Left renal pelvis (tissue), 4 donors: ENCODE data around the gene CAPZA1. TPM values are rescaled to one million over a fixed set of nuclear protein-coding genes. Genes with fewer than 3 reads are reported as not detected.

Source experiments
- DNase-seq, 4 donors: peaks; one replicate each; pipeline ENCODE4 v3.0.0-alpha.2; 2013; ENCODE audit warnings: low read depth in 4 of 4, low spot score in 3 of 4
- polyA plus RNA-seq, 4 donors: library from polyadenylated mRNA; unstranded; fragments of 120-200 nt; gene quantifications; one replicate each; pipeline ENCODE4 v1.2.1, GENCODE V29; 2013; ENCODE audit not compliant: insufficient read length in 4 of 4

Gene CAPZA1
- polyA plus RNA-seq, 4 donors = 123 to 181 (median 130) TPM

DNA sequence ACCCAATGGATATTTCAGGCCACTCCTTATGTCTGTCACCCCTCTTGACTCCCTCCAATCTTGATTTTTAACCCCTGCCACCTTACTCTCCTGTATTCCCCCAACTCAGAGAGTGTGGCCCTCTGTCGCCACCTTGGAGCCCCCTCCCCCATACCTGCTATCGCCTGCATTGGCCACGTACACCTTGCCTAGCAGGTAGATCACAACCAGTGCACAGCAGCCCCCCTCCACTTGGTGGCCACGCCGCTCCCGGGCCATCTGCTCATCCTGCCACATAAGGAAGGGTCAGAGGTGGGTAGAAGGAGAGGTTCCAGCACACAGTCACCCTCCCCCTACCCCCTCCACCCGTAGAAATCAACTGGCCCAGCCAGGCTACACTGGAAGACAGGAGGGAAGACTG is 92.6 kb downstream of the CAPZA1 start:
- no peak for DNase-seq

DNA sequence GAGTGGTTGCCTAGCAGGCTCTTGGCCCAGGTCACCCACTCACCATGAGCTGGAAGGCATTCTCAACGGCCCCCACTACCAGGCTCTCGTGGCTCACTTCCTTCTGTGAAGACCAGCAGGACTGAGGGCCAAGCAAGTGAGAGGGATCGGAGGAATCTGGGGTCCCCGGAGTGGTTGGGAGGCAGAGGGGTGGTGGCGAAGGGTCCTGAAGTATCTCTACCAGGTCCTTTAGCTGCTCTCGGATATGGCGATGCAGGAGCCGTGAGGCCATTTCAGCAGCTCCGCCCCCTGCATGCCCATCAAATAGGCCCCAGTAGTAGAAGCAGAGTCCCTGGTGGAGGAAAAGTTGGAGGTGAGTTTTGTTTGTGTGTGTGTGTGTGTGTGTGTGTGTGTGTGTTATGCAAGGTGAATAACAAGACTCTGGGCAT is 93.1 kb downstream of the CAPZA1 start:
- DNase-seq = no peak

DNA sequence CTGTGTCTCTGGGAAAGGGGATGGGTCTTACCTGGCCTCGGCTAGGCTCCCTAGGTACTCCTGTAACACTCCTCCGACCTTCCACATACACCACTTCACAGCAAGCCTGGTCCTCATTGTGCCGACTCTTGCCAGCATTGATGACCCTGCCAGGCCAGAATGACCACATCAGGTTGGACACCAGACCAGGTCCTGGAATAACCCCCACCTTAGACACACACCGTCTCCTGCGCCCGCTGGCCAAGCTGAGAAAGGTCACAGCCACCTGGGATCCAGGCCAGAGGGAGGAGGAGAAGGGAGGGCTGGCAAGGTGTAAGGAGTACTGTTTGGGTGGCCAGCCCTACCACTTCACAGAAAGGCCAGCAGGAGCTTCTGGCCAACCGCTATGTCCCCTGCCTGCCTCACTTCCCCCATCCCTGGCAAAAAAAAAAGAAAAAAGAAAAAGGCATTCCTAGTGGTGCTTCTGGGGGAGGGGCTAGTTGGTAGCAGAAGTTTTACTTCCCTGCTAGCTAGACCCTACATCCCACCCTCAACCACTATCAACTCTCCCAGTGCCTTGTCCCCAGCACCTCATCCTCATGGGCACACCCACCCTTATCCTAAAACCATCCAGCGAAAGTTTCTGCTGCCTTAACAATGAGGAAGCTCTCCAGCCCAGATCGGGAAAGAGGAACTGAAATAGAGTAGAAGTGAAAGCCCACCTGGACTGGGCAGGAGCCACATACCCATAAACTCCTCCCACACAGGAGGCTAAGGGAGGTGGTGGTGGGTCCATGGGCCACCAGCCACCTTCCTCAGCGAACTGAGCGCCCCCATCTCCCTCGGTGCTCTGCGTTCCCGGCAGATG is 94.1 kb downstream of the CAPZA1 start:
- no peak for DNase-seq

DNA sequence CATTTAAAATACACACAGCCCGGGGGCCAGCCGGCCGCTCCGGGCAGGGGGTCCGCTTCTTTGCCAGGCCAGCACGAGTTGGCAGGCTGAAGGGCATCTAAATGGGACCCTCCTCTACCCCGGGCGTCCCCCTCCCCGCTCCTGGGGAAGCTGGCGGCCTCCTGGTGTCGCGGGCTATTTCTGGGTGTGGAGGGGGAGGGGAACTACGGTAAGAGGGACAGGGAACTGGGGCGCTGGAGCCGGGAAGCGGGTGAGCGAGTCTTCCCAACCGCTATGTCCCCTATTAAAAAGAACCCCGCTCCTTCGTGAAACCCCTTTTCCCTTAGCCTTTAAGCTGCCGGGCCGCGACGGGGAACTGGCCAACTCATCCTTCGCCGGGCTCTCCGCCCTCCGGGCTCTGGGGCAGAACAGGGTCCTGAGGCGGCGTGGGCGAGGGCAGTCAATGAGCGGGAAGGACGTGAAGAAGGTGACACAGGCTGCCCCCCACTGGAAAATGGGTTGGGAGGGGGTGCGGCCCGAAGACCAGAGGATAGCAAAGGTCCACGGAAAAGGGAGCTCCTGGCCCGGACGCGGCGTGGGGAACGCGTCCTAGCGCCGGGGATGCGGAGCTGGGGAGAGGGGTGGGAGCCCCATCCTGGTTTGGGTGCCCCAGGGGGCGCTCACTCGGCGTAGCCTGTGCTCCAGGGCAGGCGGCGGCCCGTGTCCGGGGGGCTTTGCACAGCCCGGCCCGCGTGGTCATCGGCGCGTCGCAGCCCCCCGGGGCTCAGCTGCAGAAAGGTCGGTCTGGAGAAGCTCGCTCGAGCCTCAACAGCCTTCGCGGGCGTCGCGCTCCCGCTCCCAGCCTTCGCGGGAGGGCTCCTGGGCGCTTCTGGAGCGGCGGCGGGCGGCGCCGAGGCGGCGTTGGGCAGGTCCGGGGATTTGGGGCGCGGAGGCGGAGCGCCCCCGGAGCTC is 95.0 kb downstream of the CAPZA1 start:
- no peak for DNase-seq

DNA sequence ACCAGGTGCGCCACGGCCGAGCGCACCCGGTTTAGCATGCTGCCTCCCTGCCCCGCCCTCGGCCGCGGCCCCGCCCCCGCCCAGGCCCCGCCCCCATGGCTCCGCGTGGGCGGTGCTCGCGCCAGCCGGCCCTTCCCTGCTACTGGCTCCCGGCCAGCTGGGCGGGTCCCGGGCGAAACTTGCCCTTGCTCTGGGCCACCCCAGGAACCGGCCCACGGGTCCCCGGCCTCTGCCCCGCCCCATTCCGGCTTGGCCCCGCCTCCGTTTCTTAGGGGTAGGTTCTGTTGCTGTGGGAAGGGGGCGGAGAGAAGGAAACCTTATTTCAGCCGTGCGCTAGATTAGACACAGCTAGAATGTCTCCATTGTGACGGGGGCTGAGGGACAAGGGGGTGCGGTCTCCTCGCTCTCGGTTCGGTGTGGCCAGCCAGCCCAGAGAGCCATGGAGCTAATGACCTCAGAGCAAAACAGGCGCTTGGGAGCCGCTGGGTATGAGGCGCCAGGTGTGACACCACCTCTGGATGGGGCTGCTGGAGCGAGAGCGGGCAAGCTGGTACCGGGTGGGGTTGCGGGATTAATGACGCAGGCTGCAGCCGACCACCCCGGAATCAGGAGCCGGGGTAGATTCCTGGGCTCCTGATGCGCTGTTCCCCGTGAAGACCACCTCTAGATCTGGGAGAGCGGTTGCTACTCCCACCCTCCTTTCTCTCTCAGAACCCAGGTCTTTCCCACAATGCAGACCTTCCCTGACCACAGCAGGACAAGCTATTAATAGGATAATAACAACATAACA is 95.8 kb downstream of the CAPZA1 start, which contains the start of gene PPM1J:
Gene PPM1J (minus strand): TSS at position 69 of the 790 bp plus-strand sequence. CDS start 31 bp downstream, at position 38.
- DNase-seq = peak in 2 of 4 donors; percentile 79 to 83

DNA sequence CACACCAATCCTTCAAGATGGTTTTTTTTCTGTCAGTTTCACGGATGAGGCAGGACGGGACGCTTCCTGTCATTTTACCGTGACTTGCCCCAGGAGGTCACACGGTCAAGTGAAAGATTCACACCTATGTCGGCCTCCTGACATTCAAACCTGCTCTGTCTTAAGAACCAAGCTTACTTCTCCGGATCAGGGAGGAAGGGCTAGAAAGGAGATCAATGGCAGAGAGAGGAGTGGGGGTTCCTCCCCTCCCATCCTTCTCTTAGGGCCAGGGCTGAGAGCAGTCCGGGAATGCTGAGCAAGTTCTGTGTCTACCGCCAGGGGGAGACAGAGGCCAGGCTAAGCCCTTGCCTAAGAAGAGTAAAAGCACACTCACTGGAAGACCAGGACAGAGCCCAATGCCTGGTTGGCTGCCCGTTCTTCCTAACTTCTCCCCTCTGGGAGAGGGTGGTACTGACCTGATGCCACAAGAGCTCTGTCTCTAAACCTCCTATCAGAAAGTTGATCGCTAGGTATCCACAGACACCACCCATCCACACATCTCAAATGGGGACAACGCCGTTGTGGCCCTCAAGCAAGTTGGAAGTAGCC is 96.6 kb downstream of the CAPZA1 start:
- DNase-seq = peak in 2 of 4 donors; percentile 83 to 86

DNA sequence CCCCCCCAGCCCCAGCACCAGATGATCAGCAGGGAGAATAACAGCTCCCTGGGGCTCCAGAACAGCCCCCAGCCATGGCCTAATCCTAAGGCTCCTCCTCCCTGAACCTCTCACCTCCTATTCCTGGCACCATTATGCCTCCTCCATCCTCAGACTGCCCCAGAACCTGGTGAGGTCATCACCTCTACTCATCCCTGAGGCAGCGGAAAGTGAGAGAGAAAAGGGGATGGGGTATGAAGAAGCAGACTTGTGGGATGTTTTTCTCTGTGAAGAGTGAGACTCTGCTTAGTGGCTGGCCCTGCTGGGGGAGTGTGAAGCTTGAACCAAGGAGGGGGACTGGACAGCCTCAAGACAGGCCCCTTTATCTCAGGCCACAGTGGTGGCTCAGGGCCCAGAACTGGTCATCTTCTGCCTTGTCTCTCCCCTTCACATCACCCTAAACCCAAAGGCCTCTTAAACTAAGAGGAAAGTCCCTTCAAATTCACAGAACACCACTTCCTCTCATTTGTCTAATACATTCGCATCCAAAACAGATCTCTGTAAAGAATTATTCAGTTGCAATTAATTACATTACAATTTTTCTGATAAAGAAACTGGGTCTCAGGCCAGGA is 97.7 kb downstream of the CAPZA1 start:
- DNase-seq = no peak

DNA sequence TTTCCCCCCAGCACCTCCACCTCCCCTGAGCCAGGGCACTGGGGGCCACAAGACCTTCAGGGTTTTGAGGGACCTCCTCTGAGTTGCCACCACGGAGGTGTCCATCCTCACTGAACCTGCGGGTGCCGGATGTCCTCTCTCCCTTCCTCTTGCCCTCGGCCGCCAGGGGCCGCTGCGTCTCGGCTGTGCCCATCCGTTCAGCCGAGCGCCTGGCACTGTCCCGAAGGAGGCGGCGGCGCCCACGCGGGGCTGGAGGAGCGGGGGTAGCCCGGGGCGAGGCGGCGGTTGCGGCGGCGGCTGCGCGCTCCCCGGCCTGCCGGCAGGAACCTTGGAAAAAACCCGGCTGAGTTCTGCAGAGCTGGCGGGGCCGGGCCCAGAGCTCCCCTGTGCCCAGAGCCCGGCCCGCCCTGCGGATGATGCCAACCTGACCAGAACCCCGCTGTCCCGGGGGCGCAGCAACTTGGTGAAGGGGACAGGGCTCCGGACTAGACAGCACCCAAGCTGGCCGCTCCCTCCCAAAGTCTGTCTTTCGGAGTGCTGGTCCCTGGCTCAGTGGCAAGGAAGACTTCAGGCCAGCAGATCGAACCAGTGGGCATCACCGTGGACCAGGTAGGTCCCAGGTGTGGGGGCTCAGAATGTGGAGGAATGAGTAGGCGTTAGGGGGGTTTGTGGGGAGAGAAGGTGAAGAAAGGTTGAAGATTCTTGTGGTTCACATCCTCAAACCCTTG is 99.2 kb downstream of the CAPZA1 start:
- no peak for DNase-seq

DNA sequence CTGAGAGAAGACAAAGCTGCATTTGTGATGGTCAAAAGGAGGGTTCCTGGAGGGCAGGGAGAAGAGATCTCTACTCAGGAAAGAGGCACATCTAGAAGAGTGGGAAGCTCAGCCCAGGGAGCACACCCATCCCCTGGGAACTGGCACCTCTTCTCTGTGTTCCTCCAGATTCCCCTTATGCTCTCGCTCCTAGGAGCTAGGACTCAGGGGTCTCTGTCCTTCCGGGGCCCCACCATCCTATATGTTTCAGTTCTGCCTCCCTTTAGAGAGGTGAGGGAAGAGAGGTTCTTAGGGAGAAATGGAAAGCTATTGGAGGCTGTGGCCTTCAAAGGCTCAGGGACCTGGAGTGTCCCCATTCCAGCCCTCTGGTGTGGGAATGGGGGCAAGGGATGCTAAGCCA is 100.1 kb downstream of the CAPZA1 start:
- no peak for DNase-seq

DNA sequence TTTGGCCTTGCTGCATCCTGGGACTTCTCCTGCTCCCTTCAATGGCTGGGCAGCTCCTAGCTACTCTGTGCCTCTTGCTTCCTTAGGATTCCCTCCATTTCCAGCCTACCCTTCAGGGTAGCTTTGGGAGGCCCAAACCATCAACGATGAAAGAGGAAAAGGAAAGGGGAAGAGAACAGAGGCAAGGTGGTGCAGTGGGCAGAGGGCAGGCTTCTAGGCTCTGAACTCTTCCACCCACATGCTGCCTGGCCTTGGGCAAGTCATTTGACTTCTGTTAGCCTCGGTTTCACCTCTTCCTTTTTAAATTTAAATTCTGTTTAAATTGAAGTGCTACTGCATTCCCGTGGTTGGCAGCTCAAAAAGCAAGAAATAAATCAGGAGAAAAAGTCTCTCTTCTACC is 101.2 kb downstream of the CAPZA1 start:
- no peak for DNase-seq

Other genes with a start within 250 kb of the CAPZA1 start
- 10 to 100 TPM; 34.1 to 54.5 (median 39.2) TPM for gene CTTNBP2NL, start 223.6 kb upstream of the CAPZA1 start, polyA plus RNA-seq
- gene WNT2B, start 110.9 kb upstream of the CAPZA1 start, polyA plus RNA-seq = 10 to 100 TPM in 1 of 4 donors, 1 to 10 TPM in 3; 4.2 to 56.0 (median 5.6) TPM
- 10 to 100 TPM; 17.8 to 32.6 (median 30.3) TPM for gene ST7L, start 691 bp upstream of the CAPZA1 start, polyA plus RNA-seq
- gene MOV10, start 54.8 kb downstream of the CAPZA1 start, polyA plus RNA-seq = 10 to 100 TPM; 60.9 to 87.9 (median 68.9) TPM
- 100 to 1,000 TPM; 214 to 263 (median 219) TPM for gene RHOC, start 87.3 kb downstream of the CAPZA1 start, polyA plus RNA-seq
- gene PPM1J, start 95.5 kb downstream of the CAPZA1 start, polyA plus RNA-seq = 1 to 10 TPM in 3 of 4 donors, under 1 TPM in 1; 0.87 to 1.9 (median 1.3) TPM